ENCODE measurements around the gene MRPS2. TPM values are rescaled to one million over a fixed set of nuclear protein-coding genes. Genes with fewer than 3 reads are reported as not detected.

MRPS2 gene
- total RNA-seq, 3 donors from 2014 or later (not counting 1 experiment from before 2014, with no cell fraction given) = 15.6 to 26.7 (median 24.7) TPM

GRCh38 chr9:135490166-135490870 is 10.2 kb upstream of the MRPS2 start:
- no peaks in the 10 kb centered on the region for H3K4me1 ChIP-seq (ENCODE audit: control insufficient read depth, insufficient read depth, low read length)
- DNase-seq (no peak), ATAC-seq (no peak)
- no peak for TF ChIP-seq CTCF (IDR thresholded peaks at IDR 0.05)
- Mint-ChIP-seq H3K9me3 (no peaks in the 10 kb centered on the region), H3K4me3 (no peak overlapping the region), H3K36me3 (no peaks in the 10 kb centered on the region), H3K27me3 (ENCODE audit: low read depth in 2 of 2) (no peaks in the 10 kb centered on the region), H3K27ac (no peak overlapping the region), H3K4me1 (no peaks in the 10 kb centered on the region)
- intact Hi-C loops (cut with micrococcal nuclease) = no loop called here
- no peak overlapping the region for H3K4me3 ChIP-seq (ENCODE audit: low read length)
- no peak overlapping the region for H3K27ac ChIP-seq (ENCODE audit: low read length)
- 91% methylated on average over 15 of the region's 16 CpGs for WGBS (ENCODE audit: insufficient coverage)
- H3K27me3 ChIP-seq (ENCODE audit: control insufficient read depth, insufficient read depth, low read length) = no peaks in the 10 kb centered on the region
- no peaks in the 10 kb centered on the region for H3K9me3 ChIP-seq (ENCODE audit: control insufficient read depth, insufficient read depth, low read length)
- H3K36me3 ChIP-seq (ENCODE audit: control insufficient read depth, insufficient read depth, low read length) = peaks cover 3% of the 10 kb centered on the region

- WGBS (ENCODE audit: insufficient coverage) = 91% methylated on average over 18 of the region's 18 CpGs
- no peak for DNase-seq
- H3K4me3 ChIP-seq (ENCODE audit: low read length) = no peak overlapping the region
- Mint-ChIP-seq H3K36me3 (no peaks in the 10 kb centered on the region), H3K4me3 (no peak overlapping the region), H3K27me3 (ENCODE audit: low read depth in 2 of 2) (no peaks in the 10 kb centered on the region), H3K9me3 (no peaks in the 10 kb centered on the region), H3K4me1 (no peaks in the 10 kb centered on the region), H3K27ac (no peak overlapping the region)
- ATAC-seq = no peak
- no peaks in the 10 kb centered on the region for H3K9me3 ChIP-seq (ENCODE audit: control insufficient read depth, insufficient read depth, low read length)
- H3K36me3 ChIP-seq (ENCODE audit: control insufficient read depth, insufficient read depth, low read length) = no peaks in the 10 kb centered on the region
- TF ChIP-seq CTCF (IDR thresholded peaks at IDR 0.05) = no peak
- no peak overlapping the region for H3K27ac ChIP-seq (ENCODE audit: low read length)
- no peaks in the 10 kb centered on the region for H3K27me3 ChIP-seq (ENCODE audit: control insufficient read depth, insufficient read depth, low read length)
- no peaks in the 10 kb centered on the region for H3K4me1 ChIP-seq (ENCODE audit: control insufficient read depth, insufficient read depth, low read length)
- intact Hi-C loops (cut with micrococcal nuclease) = no loop called here
These were observed 9.5 kb upstream of the MRPS2 start for GRCh38 chr9:135490980-135491464.

DNA sequence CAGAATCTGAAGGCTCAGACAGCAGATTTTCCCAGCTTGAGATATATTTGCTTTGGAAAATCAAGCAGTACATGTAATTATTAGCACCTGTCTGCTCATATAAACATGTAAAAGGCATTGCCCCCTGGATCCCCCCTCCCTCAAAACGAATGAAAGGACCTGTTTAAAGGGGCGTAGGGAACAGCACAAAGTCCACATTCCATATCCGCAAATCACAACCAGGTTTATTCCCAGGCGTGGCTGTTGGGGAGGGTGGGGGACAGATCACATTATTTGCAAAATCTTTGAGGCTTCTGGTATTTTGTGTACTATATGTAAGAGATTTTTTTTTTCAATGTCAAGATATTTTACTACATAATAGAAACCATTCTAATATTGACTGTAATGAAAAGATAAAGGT is 8.7 kb upstream of the MRPS2 start:
- Mint-ChIP-seq H3K36me3 (no peaks in the 10 kb centered on the region), H3K9me3 (no peaks in the 10 kb centered on the region), H3K4me3 (no peak overlapping the region), H3K27ac (no peak overlapping the region), H3K4me1 (no peaks in the 10 kb centered on the region), H3K27me3 (ENCODE audit: low read depth in 2 of 2) (no peaks in the 10 kb centered on the region)
- Histone ChIP-seq H3K36me3 (ENCODE audit: control insufficient read depth, insufficient read depth, low read length) (no peaks in the 10 kb centered on the region), H3K27me3 (ENCODE audit: control insufficient read depth, insufficient read depth, low read length) (no peaks in the 10 kb centered on the region), H3K4me1 (ENCODE audit: control insufficient read depth, insufficient read depth, low read length) (no peaks in the 10 kb centered on the region), H3K9me3 (ENCODE audit: control insufficient read depth, insufficient read depth, low read length) (no peaks in the 10 kb centered on the region), H3K4me3 (ENCODE audit: low read length) (no peak overlapping the region), H3K27ac (ENCODE audit: low read length) (no peak overlapping the region)
- DNase-seq = no peak
- no peak for ATAC-seq
- intact Hi-C loops (cut with micrococcal nuclease) = no loop called here
- no peak for TF ChIP-seq CTCF (IDR thresholded peaks at IDR 0.05)
- WGBS (ENCODE audit: insufficient coverage) = 100% methylated on average over 2 of the region's 4 CpGs

Data from natural killer cell (primary cell).